Liver (tissue), 3 donors: Measurements from ENCODE around the gene ARHGEF28.

Experiments
- CTCF ChIP-seq: fragments of 150-350 bp; IDR thresholded peaks from 2 replicates; pipeline ENCODE4 v1.5.1; 2017; ENCODE audit warnings: improper control_type of control experiment, low read depth, low read length; ENCODE audit not compliant: missing input control
- GABPA ChIP-seq, 2 donors: IDR thresholded peaks in 1 of 2; conservative IDR thresholded peaks in 1 of 2; 2 replicates each; pipeline ENCODE4 v1.6.1; 2016; ENCODE audit warnings: antibody characterized with exemption in 2 of 2, mild to moderate bottlenecking in 1 of 2, moderate library complexity in 1 of 2
- SP1 ChIP-seq: IDR thresholded peaks from 2 replicates; pipeline ENCODE4 v1.6.1; 2018; ENCODE audit warnings: antibody characterized with exemption, mild to moderate bottlenecking
- donor health status: healthy.
- donor health status: healthy.

- TF ChIP-seq CTCF (no peak), GABPA (IDR thresholded peaks at IDR 0.05 in 1 of 2, conservative IDR thresholded peaks at IDR 0.05 in 1 of 2) (no peak), SP1 (no peak)
Observed at GRCh38 chr5:73702951-73703350, 77.0 kb downstream of the ARHGEF28 start.
